Motor neuron (in vitro differentiated cells): Measurements from ENCODE around the gene GPX1. TPM values are rescaled to one million over a fixed set of nuclear protein-coding genes. Genes with fewer than 3 reads are reported as not detected.
"Not testable (repeated sequence)": the region's sequence is repeated elsewhere in the genome, so short reads cannot be mapped to it uniquely, and the experiment has no call there.

Source experiments
- ATAC-seq, 8 experiments: fragments of 200-7000 bp; cut with Tn5 transposase; replicated peaks in 6 of 8; 2 replicates each; pipeline ENCODE4 v1.8.0; 2021; ENCODE audit warnings: mild to moderate bottlenecking in 8 of 8, moderate library complexity in 8 of 8
- H3K27ac ChIP-seq, 2 donors: fragments of 250-450 bp; sonication (Bioruptor Pico); 2 replicates each; pipeline ENCODE4 v1.9.0; 2021; ENCODE audit warnings: antibody characterized with exemption in 2 of 2, mild to moderate bottlenecking in 2 of 2, moderate library complexity in 1 of 2
- H3K4me1 ChIP-seq, 2 donors: fragments of 250-450 bp; sonication (Bioruptor Pico); replicated peaks in 1 of 2; 2 replicates each; pipeline ENCODE4 v1.6.1; 2021; ENCODE audit warnings: antibody characterized with exemption in 2 of 2, mild to moderate bottlenecking in 2 of 2, moderate library complexity in 1 of 2
- H3K4me3 ChIP-seq, 5 donors: fragments of 250-450 bp; sonication (Bioruptor Pico); 2 replicates each; pipeline ENCODE4 v1.9.0; 2021; ENCODE audit warnings: antibody characterized with exemption in 5 of 5, mild to moderate bottlenecking in 5 of 5, moderate library complexity in 4 of 5
- WGBS, 10 experiments: fragments of 450-650 bp; shearing (Covaris generic); methylation state at CpG; one replicate each; pipeline ENCODE4 v1.0.0; 2022; 5-methylcytosine and 5-hydroxymethylcytosine counted together
- in situ Hi-C, 9 experiments: fragments of 400-800 bp; cut with MboI; loops; one replicate each; pipeline ENCODE4 v1.15.0; 2021; ENCODE audit warnings: low sequenced_read_pairs in 9 of 9, low pct_unique_long_range_greater_than_20kb in 2 of 9; ENCODE audit not compliant: unreplicated experiment in 9 of 9
- total RNA-seq, 8 experiments: library from RNA; unstranded; fragments of 300-600 nt; gene quantifications; 2 replicates each; pipeline versions ENCODE4 v1.2.3 to v1.2.4, GENCODE V29; 2022

The GPX1 gene
- total RNA-seq, 8 experiments from 2014 or later = 101 to 243 (median 153) TPM

GRCh38 chr3:49351521-49352011, 6.6 kb downstream of the GPX1 start:
- peak in 7 of 8 experiments; percentile 20 to 76 (median 38) for ATAC-seq
- in situ Hi-C loops = no loop called here
- Histone ChIP-seq H3K4me3 (no peak overlapping the region), H3K27ac (no peak overlapping the region), H3K4me1 (peaks cover 5% of the 10 kb centered on the region in 2 donors)
- 7 to 100% (median 77%) methylated on average over 1 of the region's 1 CpG; no CpG with 5 or more reads in 2 of the 10 experiments for WGBS, 10 experiments

GRCh38 chr3:49349348-49350114, 8.6 kb downstream of the GPX1 start:
- in situ Hi-C loops = loop anchor here in 2 of 9 experiments (25.0 kb wide), 1 partner anchor 88 kb away; the partner anchor contains the start of gene NICN1 (in 2 of the 2)
- Histone ChIP-seq H3K27ac (no peak overlapping the region), H3K4me3 (no peak overlapping the region), H3K4me1 (peaks cover 0 to 5% of the 10 kb centered on the region in 2 donors)
- WGBS, 10 experiments = 20 to 100% (median 36%) methylated on average over 1 to 2 of the region's 3 CpGs; no CpG with 5 or more reads in 5 of the 10 experiments
- no peak for ATAC-seq

- in situ Hi-C loops = loop anchor here in 2 of 9 experiments (25.0 kb wide), 1 partner anchor 89 kb away; the partner anchor contains the start of gene NICN1 (in 2 of the 2)
- H3K4me1 ChIP-seq, H3K4me3 ChIP-seq, ATAC-seq, H3K27ac ChIP-seq: not testable (repeated sequence)
- WGBS, 10 experiments = 87 to 100% (median 97%) methylated on average over 1 to 9 of the region's 12 CpGs; no CpG with 5 or more reads in 4 of the 10 experiments
Measured at GRCh38 chr3:49348361-49348760, 9.8 kb downstream of the GPX1 start.

- no peak for ATAC-seq
- H3K4me3 ChIP-seq = no peak overlapping the region
- in situ Hi-C loops = loop anchor here in 2 of 9 experiments (25.0 kb wide), 1 partner anchor 90 kb away; the partner anchor contains the start of gene NICN1 (in 2 of the 2)
- H3K27ac ChIP-seq = no peak overlapping the region
- WGBS, 10 experiments = 20 to 96% (median 86%) methylated on average over 1 to 6 of the region's 6 CpGs; no CpG with 5 or more reads in 2 of the 10 experiments
- H3K4me1 ChIP-seq = peaks cover 0 to 3% of the 10 kb centered on the region in 2 donors
Measured at GRCh38 chr3:49346797-49347251, 11.3 kb downstream of the GPX1 start.

GRCh38 chr3:49343163-49343562, 15.0 kb downstream of the GPX1 start:
- Histone ChIP-seq H3K4me3 (no peak overlapping the region), H3K4me1 (peaks cover 13% of the 10 kb centered on the region in 2 donors), H3K27ac (no peak overlapping the region)
- no peak for ATAC-seq
- in situ Hi-C loops = loop anchor here in 2 of 9 experiments (25.0 kb wide), 1 partner anchor 94 kb away; the partner anchor contains the start of gene NICN1 (in 2 of the 2)
- 83 to 100% (median 90%) methylated on average over 1 to 3 of the region's 3 CpGs for whole genome bisulfite sequencing, 10 experiments

GRCh38 chr3:49341996-49342395, 16.2 kb downstream of the GPX1 start:
- ATAC-seq = no peak
- WGBS, 10 experiments = 80 to 100% (median 95%) methylated on average over 1 to 6 of the region's 6 CpGs; no CpG with 5 or more reads in 1 of the 10 experiments
- Histone ChIP-seq H3K4me3 (no peak overlapping the region), H3K27ac (no peak overlapping the region), H3K4me1 (peaks cover 13% of the 10 kb centered on the region in 2 donors)
- in situ Hi-C loops = loop anchor here in 2 of 9 experiments (25.0 kb wide), 1 partner anchor 95 kb away; the partner anchor contains the start of gene NICN1 (in 2 of the 2)

GRCh38 chr3:49339941-49340800, 18.0 kb downstream of the GPX1 start, which contains the start of gene USP4:
TSS of gene USP4 (minus strand) at chr3:49340053. CDS start at chr3:49340024, 29 bp downstream.
- WGBS, 10 experiments = 0 to 67% (median 1%) methylated on average over 1 to 20 of the region's 70 CpGs; no CpG with 5 or more reads in 2 of the 10 experiments
- Histone ChIP-seq H3K4me3 (peak within 1 kb of the TSS; percentile 51 to 67 (median 55)), H3K27ac (peak within 1 kb of the TSS; percentile 86 to 89), H3K4me1 (peaks cover 13% of the 10 kb centered on the region in 2 donors)
- peak; percentile 84 to 95 (median 93) for ATAC-seq
- in situ Hi-C loops = loop anchor here in 2 of 9 experiments (25.0 kb wide), 1 partner anchor 97 kb away; the partner anchor contains the start of gene NICN1 (in 2 of the 2)

- H3K27ac ChIP-seq = peak overlapping the region; percentile 52 to 89
Measured at GRCh38 chr3:49339581-49339940, 18.6 kb downstream of the GPX1 start.

GRCh38 chr3:49333916-49334633, 24.1 kb downstream of the GPX1 start:
- no peak overlapping the region for H3K27ac ChIP-seq
- 71 to 100% (median 96%) methylated on average over 1 to 4 of the region's 5 CpGs for WGBS, 10 experiments
- H3K4me3 ChIP-seq = no peak overlapping the region
- in situ Hi-C loops = loop anchor here in 2 of 9 experiments (25.0 kb wide), 1 partner anchor 103 kb away; the partner anchor contains the start of gene NICN1 (in 2 of the 2)
- peaks cover 4 to 6% of the 10 kb centered on the region in 2 donors for H3K4me1 ChIP-seq
- no peak for ATAC-seq

More at GRCh38 chr3:49339581-49339940, 18.6 kb downstream of the GPX1 start:
- 8% methylated on average over 7 of the region's 17 CpGs; no CpG with 5 or more reads in 9 of the 10 experiments for WGBS, 10 experiments
- in situ Hi-C loops = loop anchor here in 2 of 9 experiments (25.0 kb wide), 1 partner anchor 98 kb away; the partner anchor contains the start of gene NICN1 (in 2 of the 2)
- peak in 3 of 8 experiments; percentile 39 to 61 (median 40) for ATAC-seq
- Histone ChIP-seq H3K4me1 (peaks cover 13% of the 10 kb centered on the region in 2 donors), H3K4me3 (peak overlapping the region; percentile 51 to 67 (median 55))

GRCh38 chr3:49333091-49333490, 25.1 kb downstream of the GPX1 start:
- no peak for ATAC-seq
- Histone ChIP-seq H3K4me1 (no peaks in the 10 kb centered on the region), H3K27ac (no peak overlapping the region), H3K4me3 (no peak overlapping the region)
- WGBS, 10 experiments = 76 to 100% (median 100%) methylated on average over 1 to 3 of the region's 3 CpGs; no CpG with 5 or more reads in 2 of the 10 experiments
- in situ Hi-C loops = loop anchor here in 2 of 9 experiments (25.0 kb wide), 1 partner anchor 104 kb away; the partner anchor contains the start of gene NICN1 (in 2 of the 2)

GRCh38 chr3:49329186-49329585, 29.0 kb downstream of the GPX1 start:
- in situ Hi-C loops = loop anchor here in 2 of 9 experiments (25.0 kb wide), 1 partner anchor 108 kb away; the partner anchor contains the start of gene NICN1 (in 2 of the 2)
- no peak overlapping the region for H3K27ac ChIP-seq
- H3K4me3 ChIP-seq = no peak overlapping the region
- 77 to 100% (median 89%) methylated on average over 1 to 4 of the region's 4 CpGs; no CpG with 5 or more reads in 2 of the 10 experiments for WGBS, 10 experiments
- H3K4me1 ChIP-seq = no peaks in the 10 kb centered on the region
- ATAC-seq = no peak
